Endothelial cell of umbilical vein (primary cell): ENCODE results near the gene CLEC16A. TPM values are rescaled to one million over a fixed set of nuclear protein-coding genes. Genes with fewer than 3 reads are reported as not detected.

ENCODE experiments used
- BruUV-seq: library from RNA; stranded (reverse); fragments of 400-500 nt; replicated peaks from 2 replicates; lab custom pipeline; 2021; lab: Mats Ljungman, UMichigan
- CTCF ChIA-PET: fragments of 300-600, 350-600 bp; sonication (Branson Sonifier 250); formaldehyde crosslinking; loops from one replicate; lab custom pipeline; 2021; ENCODE audit warnings: antibody characterized with exemption, inconsistent platforms; lab: Charles Lee
- POLR2A ChIA-PET: fragments of 300-600, 350-600 bp; sonication (Branson Sonifier 250); formaldehyde crosslinking; loops from one replicate; lab custom pipeline; 2021; ENCODE audit warnings: antibody characterized with exemption, inconsistent platforms; lab: Charles Lee
- DNase-seq: peaks from one replicate; pipeline ENCODE4 v3.0.0-alpha.2; 2011; ENCODE audit warnings: low read depth, low spot score
- FAIRE-seq: peaks from 2 replicates; lab custom pipeline; 2011; peaks lifted over from hg19 to GRCh38; lab: Jason Lieb, UNC
- H2AFZ ChIP-seq: 2 replicates; pipeline ENCODE4 v1.6.0; 2012; ENCODE audit warnings: low read depth, low read length, control low read depth, inconsistent platforms
- H3K27ac ChIP-seq: 2 replicates; pipeline ENCODE4 v1.5.1; 2011; ENCODE audit warnings: low read depth, mild to moderate bottlenecking, control low read depth, low read length, moderate library complexity; ENCODE audit not compliant: insufficient read depth
- H3K27me3 ChIP-seq, 2 experiments: 2 replicates each; pipeline versions ENCODE4 v1.6.0 to v1.6.1; 2011; ENCODE audit warnings: low read length in 2 of 2, mixed read lengths in 1 of 2; ENCODE audit not compliant: control insufficient read depth in 2 of 2, insufficient read depth in 2 of 2
- H3K36me3 ChIP-seq, 2 experiments: 2 replicates in 1 of 2; 3 replicates in 1 of 2; pipeline ENCODE4 v1.5.1; 2011; ENCODE audit warnings: low read length in 2 of 2, mild to moderate bottlenecking in 1 of 2, moderate library complexity in 1 of 2; ENCODE audit not compliant: control insufficient read depth in 2 of 2, insufficient read depth in 2 of 2; ENCODE audit errors: extremely low read depth in 1 of 2
- H3K4me1 ChIP-seq: 3 replicates; pipeline ENCODE4 v1.5.1; 2011; ENCODE audit warnings: mild to moderate bottlenecking, low read length; ENCODE audit not compliant: control insufficient read depth, insufficient read depth; ENCODE audit errors: extremely low read depth
- H3K4me2 ChIP-seq: 2 replicates; pipeline ENCODE4 v1.6.1; 2011; ENCODE audit warnings: low read length, control low read depth, mixed read lengths; ENCODE audit not compliant: insufficient read depth
- H3K4me3 ChIP-seq, 3 experiments: fragments of 200-600 bp in 1 of 3; sonication (generic), shearing (Covaris generic) in 1 of 3; replicated peaks in 1 of 3; 2 replicates each; pipeline ENCODE4 v1.5.1; 2011 to 2016; ENCODE audit warnings: control low read depth in 3 of 3, low read length in 3 of 3, mild to moderate bottlenecking in 2 of 3, inconsistent platforms in 1 of 3, low read depth in 1 of 3, moderate library complexity in 1 of 3; ENCODE audit not compliant: insufficient read depth in 1 of 3
- H3K79me2 ChIP-seq: 2 replicates; pipeline ENCODE4 v1.6.0; 2012; ENCODE audit warnings: low read length, inconsistent platforms; ENCODE audit not compliant: control insufficient read depth, insufficient read depth
- H3K9ac ChIP-seq: replicated peaks from 2 replicates; pipeline ENCODE3; 2011; ENCODE audit warnings: low read length, control low read depth; ENCODE audit not compliant: insufficient read depth; ENCODE audit errors: extremely low read depth
- H3K9me1 ChIP-seq: replicated peaks from 3 replicates; pipeline ENCODE4 v1.6.0; 2011; ENCODE audit warnings: mild to moderate bottlenecking, low read length; ENCODE audit not compliant: control insufficient read depth, insufficient read depth; ENCODE audit errors: extremely low read depth
- H3K9me3 ChIP-seq: replicated peaks from 2 replicates; pipeline ENCODE4 v1.5.1; 2012; ENCODE audit warnings: low read length, inconsistent platforms; ENCODE audit not compliant: control insufficient read depth, insufficient read depth
- H4K20me1 ChIP-seq: replicated peaks from 2 replicates; pipeline ENCODE3; 2011; ENCODE audit warnings: mild to moderate bottlenecking, low read length; ENCODE audit not compliant: control insufficient read depth, insufficient read depth; ENCODE audit errors: extremely low read depth
- CTCF ChIP-seq, 2 donors: IDR thresholded peaks; 1 replicate in 1 of 2; 2 replicates in 1 of 2; pipeline ENCODE4 v1.5.1; 2011; ENCODE audit warnings: low read length in 2 of 2, mild to moderate bottlenecking in 2 of 2, moderate library complexity in 2 of 2, control low read depth in 1 of 2, inconsistent platforms in 1 of 2, low read depth in 1 of 2; ENCODE audit not compliant: insufficient read depth in 1 of 2; ENCODE audit errors: extremely low read depth in 1 of 2
- EZH2 ChIP-seq: IDR thresholded peaks from 2 replicates; pipeline ENCODE4 v1.6.1; 2012; ENCODE audit warnings: borderline replicate concordance, low read depth, mild to moderate bottlenecking, moderate library complexity, low read length, inconsistent platforms; ENCODE audit not compliant: severe bottlenecking
- FOS ChIP-seq: IDR thresholded peaks from 2 replicates; pipeline ENCODE4 v1.6.1; 2011; ENCODE audit warnings: mild to moderate bottlenecking, low read length, moderate library complexity, borderline replicate concordance; ENCODE audit not compliant: insufficient read depth
- GATA2 ChIP-seq: IDR thresholded peaks from 2 replicates; pipeline ENCODE4 v1.7.0; 2011; ENCODE audit warnings: low read depth, mild to moderate bottlenecking, moderate library complexity, mixed read lengths, low read length; ENCODE audit not compliant: insufficient read length, insufficient read depth
- JUN ChIP-seq: IDR thresholded peaks from 2 replicates; pipeline ENCODE4 v1.6.1; 2011; ENCODE audit warnings: borderline replicate concordance, low read depth; ENCODE audit not compliant: insufficient read length, insufficient read depth
- MAX ChIP-seq: IDR thresholded peaks from 2 replicates; pipeline ENCODE4 v1.6.1; 2011; ENCODE audit not compliant: insufficient read depth, insufficient read length
- MYC ChIP-seq: IDR thresholded peaks from one replicate; pipeline ENCODE4 v1.6.1; 2011; ENCODE audit warnings: mild to moderate bottlenecking, low read depth, low read length
- POLR2AphosphoS5 ChIP-seq: IDR thresholded peaks from 2 replicates; pipeline ENCODE4 v1.6.1; 2012; ENCODE audit warnings: low read depth, mild to moderate bottlenecking, control low read depth, low read length, moderate library complexity; ENCODE audit not compliant: insufficient read depth
- dilution Hi-C: fragments of 300-500 bp; cut with MboI; formaldehyde crosslinking; loops from one replicate; pipeline ENCODE4 v1.15.0; 2019; ENCODE audit warnings: low sequenced_read_pairs; ENCODE audit not compliant: extremely low pct_ligation_motif_present
- intact Hi-C: fragments of 100-400 bp; cut with micrococcal nuclease; formaldehyde crosslinking; loops from one replicate; pipeline ENCODE4 v1.10.0; 2022
- polyA plus RNA-seq, 4 experiments: library from polyadenylated mRNA; depleted of rRNA in 3 of 4; stranded (reverse) in 3 of 4; unstranded in 1 of 4; fragments of >200 nt; gene quantifications; 2 replicates each; pipeline versions ENCODE4 v1.2.1 to v1.2.3, GENCODE V29; 2011 to 2012; ENCODE audit warnings: missing spikeins in 1 of 4
- total RNA-seq: library from RNA; stranded (reverse); gene quantifications from 2 replicates; pipeline ENCODE4 v1.2.3, GENCODE V29; 2021

CLEC16A gene
- total and polyA plus RNA-seq, 2 donors (not counting 3 experiments of a cell fraction or from before 2014, with no cell fraction given): 11.4 to 23.3 TPM

- H3K4me2 ChIP-seq: no peak overlapping the region
- no peaks in the 10 kb centered on the region for H3K9me1 ChIP-seq
- no peaks in the 10 kb centered on the region for H3K27me3 ChIP-seq
- POLR2A ChIA-PET: no interaction called here
- H3K36me3 ChIP-seq: no peaks in the 10 kb centered on the region
- no peak overlapping the region for H3K27ac ChIP-seq
- BruUV-seq: no TSS peak
- DNase-seq (no peak), FAIRE-seq (no peak)
- intact Hi-C loops (no loop called here), dilution Hi-C loops (no loop called here)
- CTCF ChIA-PET: interaction anchor here (1.0 to 1.7 kb wide), 3 partner anchors 8 to 47 kb away, joined by 3 to 5 read pairs (median 3); no protein-coding TSS in a partner anchor
- no peak overlapping the region for H3K9ac ChIP-seq
- H4K20me1 ChIP-seq: no peaks in the 10 kb centered on the region
- H3K79me2 ChIP-seq: no peaks in the 10 kb centered on the region
- H3K9me3 ChIP-seq: no peaks in the 10 kb centered on the region
- H2AFZ ChIP-seq: no peak overlapping the region
- no peak overlapping the region for H3K4me3 ChIP-seq
- TF ChIP-seq CTCF (IDR thresholded peaks at IDR 0.05; ENCODE audit: extremely low read depth in 1 of 2, insufficient read depth in 1 of 2, low read depth in 1 of 2, low read length in 2 of 2): no peak
- TF ChIP-seq EZH2: no peak
- TF ChIP-seq GATA2: no peak
- no peak for TF ChIP-seq POLR2AphosphoS5
- no peak for TF ChIP-seq MAX
- no peak for TF ChIP-seq FOS
- TF ChIP-seq MYC: no peak
- TF ChIP-seq JUN: no peak
- peaks cover 17% of the 10 kb centered on the region for H3K4me1 ChIP-seq
These were observed 199.1 kb downstream of the CLEC16A start for GRCh38 chr16:11143372-11144035.
